GM18868 (cell line): ENCODE results near the gene FUT3.

Experiments
- ATAC-seq: cut with Tn5 transposase; IDR thresholded peaks from one replicate; pipeline ENCODE4 v1.9.1; 2021; ENCODE audit warnings: mild to moderate bottlenecking, moderate library complexity; ENCODE audit not compliant: unreplicated experiment

The FUT3 gene

DNA sequence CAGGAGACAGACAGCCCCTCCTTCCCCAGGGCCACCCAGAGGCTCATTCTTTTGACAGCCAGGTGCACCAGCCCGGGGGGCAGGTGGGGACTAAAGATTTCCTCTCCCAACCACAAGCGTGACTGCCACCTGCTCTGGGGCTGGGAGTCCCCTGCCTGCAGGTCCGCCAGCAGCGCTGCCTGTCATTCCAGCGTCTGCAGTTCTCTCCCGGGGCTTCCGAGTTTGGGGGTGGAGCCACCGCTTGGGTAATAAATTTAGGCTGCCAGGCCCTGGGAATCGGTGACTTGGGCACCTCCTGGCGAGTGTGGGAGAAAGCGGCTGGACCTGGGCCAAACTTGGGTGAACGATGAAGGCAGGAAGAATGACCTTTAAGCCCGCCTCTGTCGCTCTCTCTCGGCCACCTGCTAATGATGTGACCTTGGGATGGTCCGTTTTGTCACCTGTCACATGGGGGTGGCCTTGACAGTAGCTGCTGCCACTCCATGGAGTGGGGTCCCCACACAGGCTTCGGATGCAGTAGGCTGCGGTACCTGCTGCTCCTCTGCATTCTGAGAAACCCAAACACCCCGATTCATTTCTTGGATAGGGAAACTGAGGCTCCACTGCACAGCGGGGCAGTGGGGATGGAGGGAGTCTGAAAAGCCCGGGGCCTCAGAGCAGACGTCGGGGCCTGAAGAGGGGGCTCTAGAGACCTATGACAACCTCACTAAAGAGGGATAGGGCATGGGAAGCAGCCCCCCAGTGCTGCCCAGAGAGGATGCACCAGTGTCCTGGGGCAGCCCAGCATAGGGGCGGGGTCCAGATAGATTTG is 24.5 kb downstream of the FUT3 start:
- no peak for ATAC-seq

DNA sequence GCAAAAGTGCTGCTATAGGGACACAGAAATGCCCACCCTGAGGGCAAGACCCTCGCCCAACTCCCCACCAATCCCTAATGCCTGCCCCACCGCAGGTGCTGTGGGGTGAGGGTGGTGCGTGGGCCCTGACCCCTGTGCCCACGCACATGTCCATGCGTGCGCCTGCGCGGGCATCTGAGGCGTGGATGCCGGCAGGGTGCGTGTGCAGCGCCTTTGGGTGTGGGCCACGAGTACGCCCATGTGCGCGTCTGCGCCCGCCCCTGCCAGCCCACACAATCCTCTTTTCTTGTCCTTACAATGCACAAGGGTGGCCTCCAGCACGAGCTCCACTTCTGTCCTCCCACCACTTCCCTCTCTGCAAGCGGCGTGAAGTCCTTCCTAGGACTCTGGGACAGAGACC is 26.1 kb downstream of the FUT3 start:
- no peak for ATAC-seq

DNA sequence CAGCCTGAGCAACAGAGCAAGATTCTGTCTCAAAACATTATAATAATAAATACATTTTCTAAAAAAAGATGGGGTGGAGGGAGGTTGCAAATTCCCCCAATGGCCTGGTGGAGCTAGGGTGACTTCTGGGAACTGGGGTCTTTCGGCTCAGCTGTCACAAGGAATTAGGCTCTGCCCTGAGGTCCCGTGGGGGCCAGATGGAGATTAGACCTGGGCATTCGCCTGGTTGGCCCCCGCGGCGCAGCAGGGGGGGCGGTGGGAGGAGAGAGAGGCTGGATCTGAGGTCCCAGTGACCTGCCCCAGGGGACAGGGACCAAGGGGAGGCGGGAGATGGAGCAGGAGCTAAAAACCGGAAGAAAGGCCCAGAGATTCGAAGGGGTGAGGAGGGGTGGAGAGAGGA is 26.5 kb downstream of the FUT3 start:
- no peak for ATAC-seq

DNA sequence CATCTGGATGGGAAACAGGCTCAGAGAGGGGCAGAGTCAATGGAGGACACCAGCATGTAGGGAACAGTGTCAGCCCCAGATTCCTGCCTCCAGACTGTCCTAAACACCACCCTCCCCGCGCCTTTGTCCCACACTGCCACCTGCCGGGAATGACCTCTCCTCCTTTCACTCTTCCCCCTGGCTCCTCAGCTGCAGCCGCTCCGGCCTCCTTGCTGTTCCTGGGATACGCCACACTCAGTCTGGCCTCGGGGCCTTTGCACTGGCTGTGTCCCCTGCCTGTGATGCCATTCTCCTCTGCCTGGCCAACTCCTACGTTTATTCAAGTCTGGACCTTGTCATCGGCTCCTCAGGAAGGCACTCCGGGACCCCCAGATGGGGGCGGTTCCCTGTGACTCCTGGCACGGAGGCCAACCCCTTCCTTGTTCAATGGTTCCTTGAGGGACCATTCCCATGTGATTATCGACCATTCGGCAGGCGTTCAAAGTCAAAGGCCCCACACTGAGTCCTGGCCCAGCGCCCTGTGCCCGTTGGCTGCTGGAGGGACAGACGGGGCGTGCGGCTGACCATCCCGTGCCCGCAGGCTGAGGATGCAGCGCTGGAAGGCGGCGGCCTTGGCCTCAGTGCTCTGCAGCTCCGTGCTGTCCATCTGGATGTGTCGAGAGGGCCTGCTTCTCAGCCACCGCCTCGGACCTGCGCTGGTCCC is 27.5 kb downstream of the FUT3 start:
- ATAC-seq, result no peak

DNA sequence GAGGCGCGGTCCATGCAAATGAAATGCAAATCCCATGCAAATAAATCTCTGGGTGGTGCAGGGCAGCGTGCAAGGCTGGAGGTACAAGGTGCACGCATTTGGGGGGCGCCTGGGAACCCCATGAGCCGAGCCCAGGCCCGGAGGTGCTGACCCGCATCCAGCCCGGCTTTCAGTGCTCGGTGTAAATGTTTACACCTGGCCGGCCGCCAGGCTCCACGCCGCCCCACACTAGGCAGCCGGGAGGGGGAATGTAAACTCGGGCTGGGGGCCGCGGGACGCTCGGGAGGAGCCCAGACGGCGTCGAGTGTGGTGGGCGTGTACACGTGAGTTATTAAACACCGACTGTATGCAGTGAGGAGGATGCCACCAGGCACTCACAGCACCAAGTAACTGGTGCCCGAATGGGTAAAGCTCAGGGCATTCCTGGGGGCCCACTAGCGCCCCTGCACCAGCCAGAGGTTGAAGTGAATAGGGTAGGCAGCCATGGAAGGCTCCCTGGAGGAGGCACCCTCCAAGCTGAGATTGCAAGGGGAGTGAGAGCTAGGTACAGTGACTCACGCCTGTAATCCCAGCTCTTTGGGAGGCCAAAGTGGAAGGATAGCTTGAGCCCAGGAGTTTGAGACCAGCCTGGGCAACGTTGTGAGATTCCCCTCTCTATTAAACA is 28.9 kb downstream of the FUT3 start:
- no peak for ATAC-seq

DNA sequence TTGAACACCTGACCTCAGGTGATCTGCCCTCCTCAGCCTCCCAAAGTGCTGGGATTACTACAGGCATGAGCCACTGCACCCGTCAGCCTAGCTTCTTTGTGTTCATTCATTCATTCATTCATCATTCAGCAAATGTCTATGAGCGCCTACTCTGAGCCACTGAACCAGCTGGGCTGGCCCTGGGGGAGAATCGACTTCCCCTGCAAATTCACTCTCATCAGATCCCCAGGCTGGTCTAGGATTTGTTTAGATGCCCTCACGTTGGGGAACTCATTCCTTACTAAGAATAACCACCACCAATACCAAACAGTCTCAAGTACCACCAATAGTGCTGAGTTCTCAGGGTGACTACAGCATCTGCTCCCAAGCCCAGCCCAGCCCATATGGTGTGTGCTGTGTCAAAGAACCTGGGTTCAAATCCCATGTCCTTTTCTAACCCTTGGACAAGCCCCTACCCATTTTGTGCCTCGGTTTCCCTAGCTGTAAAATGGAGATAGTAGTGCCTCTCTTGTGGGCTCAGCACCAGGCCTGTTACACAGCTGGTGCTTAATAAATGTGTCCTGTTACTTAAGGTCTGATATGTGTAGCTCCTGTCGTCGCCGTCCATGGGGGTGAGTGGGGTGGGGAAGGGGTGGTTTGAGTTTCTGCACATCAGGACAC is 29.6 kb downstream of the FUT3 start:
- no peak for ATAC-seq

DNA sequence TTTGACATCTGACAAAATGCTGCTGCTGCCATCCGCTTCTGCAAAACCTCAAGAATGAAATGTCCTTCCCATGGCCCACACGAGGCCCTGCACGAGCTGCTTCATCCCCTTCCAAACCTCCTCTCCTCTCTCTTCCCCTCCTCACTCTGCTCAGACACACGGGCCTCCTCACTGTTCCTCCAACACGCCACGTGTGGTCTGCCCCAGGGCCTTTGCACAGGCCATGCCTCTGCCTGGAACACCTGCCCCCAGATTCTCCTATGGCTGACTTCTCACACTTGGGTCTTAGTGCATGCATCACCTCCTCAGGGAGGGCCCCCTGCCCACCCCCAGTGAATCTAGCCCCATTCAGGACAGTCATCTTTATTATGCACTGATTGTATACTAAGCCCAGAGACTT is 30.5 kb downstream of the FUT3 start:
- ATAC-seq, result no peak

DNA sequence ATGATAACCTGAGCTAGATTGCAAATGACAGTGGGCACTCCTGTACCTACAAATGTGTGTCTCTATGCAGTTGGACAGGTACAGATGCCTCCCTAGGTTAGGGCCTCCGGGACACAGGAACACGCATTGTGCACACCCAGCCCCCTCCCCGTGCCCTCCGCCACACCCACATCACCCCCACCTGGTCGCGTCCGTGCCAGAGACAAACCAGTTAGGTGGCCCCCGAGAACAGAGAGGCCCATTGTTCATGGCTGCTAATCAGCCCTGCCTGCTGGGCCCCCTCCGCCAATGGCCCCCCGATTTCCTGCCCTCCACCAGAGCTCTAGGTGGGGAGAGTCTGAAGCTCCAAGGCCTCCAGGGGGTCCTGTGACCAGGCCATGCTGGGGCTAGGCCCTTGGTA is 32.7 kb downstream of the FUT3 start:
- no peak for ATAC-seq

DNA sequence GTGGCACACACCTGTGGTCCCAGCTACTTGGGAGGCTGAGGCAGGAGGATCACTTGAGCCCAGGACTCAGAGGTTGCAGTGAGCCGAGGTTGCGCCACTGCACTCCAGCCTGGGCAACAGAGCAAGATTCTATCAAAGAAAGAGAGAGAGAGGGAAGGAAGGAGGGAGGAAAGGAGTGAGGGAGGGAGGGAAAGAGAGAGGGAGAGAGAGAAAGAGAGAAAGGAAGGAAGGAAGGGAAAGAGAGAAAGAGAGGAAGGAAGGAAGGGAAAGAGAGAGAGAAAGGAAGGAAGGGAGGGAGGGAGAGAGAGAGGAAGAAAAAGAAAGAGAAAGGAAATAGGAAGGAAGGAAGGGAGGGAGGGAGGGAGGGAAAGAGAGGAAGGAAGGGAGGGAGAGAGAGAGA is 34.0 kb downstream of the FUT3 start:
- no peak for ATAC-seq

DNA sequence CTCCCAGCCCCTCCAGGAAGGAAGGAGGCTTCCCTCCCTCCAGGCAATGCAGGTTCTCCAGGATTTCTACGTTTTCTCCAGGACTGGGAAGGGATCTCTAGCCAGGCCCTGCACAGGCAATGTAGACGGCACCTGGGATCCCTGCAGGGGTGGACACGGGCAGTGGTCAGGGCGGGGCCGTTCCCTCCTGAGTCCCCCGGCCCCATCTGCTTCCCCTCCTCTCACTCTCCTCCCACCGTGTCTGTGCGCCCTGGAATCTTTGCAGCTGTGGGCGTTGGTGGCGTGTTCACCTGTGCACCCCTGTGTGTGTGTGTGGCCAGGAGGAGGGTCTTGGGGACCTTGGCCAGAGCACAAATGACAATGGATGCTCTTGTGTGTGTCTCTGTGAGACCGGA is 36.4 kb downstream of the FUT3 start:
- no peak for ATAC-seq

DNA sequence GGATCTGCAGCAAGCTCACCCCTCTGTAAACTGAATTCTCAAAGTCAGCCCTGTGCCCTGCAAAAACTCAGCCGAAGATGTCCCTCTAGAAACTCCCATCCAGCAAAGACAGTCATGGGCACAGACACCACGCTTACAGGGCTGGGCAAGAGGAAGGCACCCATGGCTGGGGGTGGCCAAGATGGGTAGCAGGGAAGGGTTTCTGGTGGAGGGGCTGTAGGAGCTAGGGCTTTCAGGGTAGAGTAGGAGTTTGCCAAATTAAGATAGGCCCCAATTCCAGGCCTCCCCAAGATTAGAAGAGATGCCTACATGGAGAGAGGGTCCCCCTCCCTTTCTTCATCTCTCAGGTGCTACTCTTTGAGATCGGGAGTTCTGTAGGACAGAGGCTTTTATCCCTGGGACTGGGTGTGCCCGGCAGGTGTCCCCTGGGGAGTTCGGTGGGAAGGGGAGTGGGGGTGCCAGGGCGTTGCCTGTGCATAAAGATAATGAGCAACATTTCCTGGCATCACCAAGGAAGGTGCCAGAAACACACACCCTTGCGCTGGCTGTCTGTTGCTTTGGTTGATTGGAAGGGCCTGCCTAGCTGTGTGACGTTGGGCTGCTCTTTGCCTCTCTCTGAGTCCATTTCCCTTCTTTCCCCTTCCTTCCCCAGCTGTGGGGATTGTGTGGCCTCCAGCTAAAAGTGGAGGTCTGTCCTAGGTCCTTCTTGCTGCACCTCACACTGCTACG is 37.0 kb downstream of the FUT3 start:
- ATAC-seq, result no peak

DNA sequence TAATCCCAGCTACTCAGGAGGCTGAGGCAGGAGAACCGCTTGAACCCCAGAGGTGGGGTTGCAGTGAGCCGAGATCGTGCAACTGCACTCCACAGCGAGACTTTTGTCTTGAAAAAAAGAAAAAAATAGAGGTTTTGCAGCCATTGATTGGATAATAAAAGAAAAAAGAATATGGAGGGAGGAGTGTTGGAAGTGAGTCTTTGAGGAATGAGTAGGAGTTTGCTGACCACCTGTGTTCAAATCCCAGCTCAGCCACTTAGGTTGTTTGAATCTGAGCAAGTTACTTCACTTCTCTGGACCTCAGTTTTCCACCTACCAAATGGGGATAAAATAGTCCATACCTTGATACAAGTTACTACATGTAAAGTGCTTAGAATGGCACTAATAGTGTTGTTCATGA is 40.1 kb downstream of the FUT3 start:
- ATAC-seq, result no peak

DNA sequence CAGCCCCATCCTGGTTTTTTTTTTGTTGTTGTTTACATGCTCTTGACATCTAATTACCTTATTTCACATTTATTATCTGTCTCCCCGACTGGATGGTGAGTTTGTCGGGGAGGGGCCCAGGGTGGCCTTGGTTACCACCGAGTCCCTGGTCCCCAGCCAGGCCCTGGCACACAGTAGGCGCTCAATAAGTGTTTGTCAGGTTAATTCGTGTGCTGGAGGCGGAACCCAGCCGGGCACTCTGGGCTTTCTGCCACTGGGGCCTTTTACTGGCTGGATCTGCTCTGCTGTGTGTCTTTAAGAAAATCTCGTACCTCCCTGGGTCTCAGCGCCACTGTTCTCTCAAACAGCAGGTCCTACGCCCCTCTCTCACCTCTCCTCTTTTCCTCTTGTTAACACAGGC is 41.8 kb downstream of the FUT3 start:
- ATAC-seq, result no peak

DNA sequence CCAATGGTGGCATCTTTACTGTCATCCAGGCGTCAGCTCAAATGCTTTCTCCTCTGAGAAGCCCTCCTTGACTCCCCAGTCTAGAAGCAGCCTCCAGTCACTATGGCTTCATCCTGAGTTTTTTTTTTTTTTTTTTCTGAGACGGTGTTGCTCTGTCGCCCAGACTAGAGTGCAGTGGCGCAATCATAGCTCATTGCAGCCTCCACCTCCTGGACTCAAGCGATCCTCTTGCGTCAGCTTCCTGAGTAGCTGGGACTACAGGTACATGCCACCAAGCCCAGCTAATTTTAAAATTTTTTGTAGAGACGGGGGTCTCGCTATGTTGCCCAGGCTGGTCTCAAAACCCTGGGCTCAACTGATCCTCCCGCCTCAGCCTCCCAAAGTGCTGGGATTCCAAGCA is 42.2 kb downstream of the FUT3 start:
- ATAC-seq, result no peak

DNA sequence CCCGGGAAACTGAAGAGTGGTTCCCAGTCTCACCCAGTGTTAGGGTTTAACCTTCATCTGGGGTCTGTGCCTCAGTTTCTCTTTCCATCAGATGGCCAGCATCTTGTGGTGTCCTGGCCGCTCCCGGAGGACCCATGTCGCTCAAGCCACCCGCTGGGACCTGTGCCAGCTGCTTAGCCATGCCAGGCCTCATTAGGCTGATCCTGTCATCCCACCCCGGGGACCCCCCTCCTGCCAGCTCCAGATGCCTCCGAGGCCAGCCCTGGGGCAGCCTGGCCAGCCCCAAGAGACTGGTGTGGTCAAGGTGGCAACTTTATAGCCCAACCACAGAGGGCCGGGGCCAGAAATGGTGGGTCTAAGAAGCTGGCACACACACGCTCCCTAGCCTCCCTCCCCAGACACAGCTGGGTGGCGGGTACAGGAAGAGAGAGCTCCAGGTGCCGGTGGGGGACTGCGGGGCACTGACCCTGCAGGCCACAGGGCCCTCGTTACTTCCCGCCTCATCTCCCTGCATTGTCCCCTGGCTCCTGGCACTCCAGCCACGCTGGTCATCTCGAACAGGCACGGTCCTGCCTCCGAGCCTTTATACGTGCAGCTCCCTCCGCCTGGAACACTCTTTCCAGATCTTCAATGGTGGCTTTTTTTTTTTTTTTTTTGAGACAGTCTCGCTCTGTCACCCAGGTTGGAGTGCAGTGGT is 43.0 kb downstream of the FUT3 start:
- ATAC-seq, result no peak

DNA sequence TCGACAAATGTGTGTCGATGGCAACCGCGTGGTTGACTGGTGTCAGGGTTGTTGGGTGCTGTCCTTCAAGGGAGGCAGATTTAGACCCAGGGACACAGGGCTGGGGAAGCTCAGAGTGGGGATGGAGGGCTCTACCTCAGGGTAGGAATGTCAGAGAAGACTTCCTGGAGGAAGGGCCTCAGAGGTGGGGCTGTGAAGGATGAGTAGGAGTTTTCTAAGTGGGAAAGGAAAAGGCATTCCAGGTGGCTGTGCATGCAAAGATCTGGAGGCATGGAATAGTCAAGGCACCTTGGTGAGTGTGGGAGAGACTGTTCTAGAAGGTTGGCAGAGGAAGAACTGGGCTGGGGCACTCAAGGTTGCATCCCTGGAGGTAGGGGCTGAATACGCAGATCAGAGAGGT is 44.3 kb downstream of the FUT3 start:
- no peak for ATAC-seq

DNA sequence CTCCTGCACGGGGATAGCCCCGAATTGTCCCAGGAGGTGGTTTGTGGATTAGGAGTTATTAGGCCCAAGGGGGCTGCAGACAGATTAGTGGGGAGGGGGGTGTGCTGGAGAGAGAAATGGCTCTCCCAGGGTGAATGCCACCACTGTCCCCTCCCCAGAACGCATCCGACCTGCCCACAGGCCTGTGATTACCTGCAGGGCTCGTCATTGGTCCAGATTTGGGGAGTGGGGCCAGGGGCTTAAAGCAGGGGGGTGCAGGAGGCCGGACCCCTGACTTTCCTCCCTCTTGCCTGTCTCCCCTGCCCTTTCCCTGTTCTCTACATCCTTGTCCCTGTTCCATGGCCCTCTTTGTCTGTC is 45.1 kb downstream of the FUT3 start:
- no peak for ATAC-seq

DNA sequence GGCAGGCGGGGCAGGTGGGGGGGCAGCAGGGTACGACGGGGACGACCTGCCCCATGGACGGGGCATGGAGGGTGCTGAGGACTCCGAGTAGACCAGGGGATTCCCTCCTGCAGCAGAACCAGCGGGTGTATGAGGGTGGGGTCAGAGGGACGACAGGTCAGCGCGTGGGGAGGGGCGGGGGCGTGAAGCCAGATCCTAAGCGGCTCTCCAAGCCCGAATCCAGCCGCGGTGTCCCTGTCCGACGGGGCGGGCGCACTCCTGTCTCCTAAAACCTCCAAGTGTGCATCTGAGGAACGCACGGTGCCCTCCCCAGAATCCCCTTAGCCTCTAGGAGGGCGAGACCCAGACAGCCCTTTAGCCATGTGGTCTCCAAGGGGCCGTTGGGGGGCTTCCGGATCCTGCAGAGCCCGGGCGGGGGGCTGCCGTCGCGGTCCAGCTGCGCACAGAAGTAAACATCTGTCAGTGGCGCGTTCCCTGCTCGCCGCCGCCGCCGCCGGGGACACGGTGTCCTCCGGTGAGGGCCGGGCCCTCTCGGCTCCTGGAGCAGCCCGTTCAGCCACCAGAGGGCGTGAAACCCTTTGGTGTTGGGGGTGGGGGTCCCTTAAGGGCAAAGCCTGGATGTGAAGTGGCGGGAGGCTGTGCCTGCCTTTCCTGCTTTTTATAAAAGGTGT is 45.7 kb downstream of the FUT3 start:
- ATAC-seq, result no peak

DNA sequence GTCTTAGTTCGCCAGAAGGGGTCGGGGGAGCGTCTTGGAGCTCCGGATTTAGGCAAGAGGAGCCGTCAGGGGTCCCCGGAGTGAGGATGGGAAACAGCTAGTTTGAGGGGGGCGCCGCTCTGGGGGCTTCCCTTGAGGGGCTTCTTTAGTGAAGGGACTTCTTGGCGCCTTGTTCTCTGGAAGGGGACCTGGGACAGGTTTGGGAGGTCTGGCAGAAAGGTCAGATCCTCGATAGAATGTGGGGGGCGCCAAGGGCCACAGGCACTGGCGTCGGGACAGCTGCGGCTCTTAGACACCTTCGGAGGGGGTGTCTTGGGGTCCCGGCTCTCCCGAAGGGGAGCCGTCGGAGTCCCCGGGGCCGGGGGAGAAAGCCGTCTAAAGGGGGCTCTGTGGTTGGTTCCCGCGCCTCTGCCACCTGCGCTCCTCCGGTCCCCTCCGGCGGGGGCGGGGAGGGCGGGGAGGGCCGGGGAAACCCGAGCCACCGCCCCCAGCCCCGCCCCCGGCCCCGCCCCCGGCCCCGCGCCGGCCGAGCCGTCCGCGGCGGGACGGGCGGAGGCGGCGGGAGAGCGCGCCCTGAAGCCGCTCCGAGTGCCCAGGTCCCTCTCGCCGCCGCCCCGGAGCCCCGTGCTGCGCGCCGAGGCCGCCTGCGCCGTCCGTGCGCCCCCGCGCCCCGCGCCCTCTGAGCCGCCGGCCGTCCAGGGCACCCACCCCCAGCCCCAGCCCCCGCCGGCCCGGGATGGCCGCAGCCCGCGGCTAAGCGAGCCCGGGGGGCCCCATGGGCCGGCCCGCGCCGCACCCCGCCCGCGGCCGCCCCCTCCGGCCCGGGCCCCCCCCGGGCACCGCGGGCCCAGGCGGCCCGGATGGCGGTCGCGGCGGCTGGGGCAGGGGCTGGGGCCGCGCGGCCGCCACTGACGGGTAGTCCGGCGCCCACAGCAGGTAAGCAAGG is 46.5 kb downstream of the FUT3 start, which contains the start of gene NRTN:
NRTN (plus strand) TSS at position 552 of the 946 bp plus-strand sequence. CDS start 19,099 bp downstream, outside the sequence.
- ATAC-seq, result no peak
